NK-92 (cell line): Measurements from ENCODE around the gene ZG16B.
A peak's percentile ranks its signal among the peaks of the same experiment; 100 is the strongest.

ENCODE experiments used
- DNase-seq: peaks from one replicate; lab custom pipeline; 2025; ENCODE audit not compliant: unreplicated experiment; lab: John Stamatoyannopoulos, UW

Gene ZG16B

DNA sequence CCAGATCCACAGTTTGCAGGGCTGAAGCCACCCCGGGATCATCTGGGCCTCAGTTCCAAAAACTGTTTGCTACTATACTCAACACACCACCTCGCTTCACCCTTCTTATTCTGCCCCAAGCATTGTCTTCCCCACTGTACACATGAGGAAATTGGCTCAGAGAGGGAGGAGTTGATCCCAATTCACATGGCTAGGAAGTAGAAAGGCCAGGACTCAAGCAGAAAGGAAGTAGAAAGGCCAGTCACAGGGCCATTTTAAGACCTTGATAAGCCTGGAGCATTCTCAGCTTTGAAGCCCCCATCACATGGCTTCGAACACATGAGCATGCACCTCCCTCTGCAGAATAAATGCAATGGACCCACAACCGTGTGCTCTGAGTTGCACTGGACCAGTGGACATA lies 35.5 kb downstream of the ZG16B start:
- no peak for DNase-seq

DNA sequence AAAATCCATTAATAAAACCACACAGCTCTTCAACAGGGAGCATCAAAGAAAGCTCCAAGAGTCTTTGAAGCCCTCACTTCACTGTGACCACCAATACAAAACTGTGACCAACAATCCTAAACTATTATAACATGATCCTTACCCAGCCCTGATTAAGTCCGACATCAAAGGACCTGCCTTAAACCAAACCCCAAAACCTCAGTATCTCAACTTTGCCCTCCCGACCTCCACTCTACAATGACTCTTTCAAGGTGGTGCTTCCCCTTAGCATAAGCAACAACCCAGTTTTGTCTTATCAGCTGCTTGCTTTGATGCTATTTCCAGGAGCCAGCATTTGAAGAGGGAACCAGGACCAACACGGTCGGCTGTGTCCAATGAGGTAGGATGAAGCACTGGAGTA lies 36.3 kb downstream of the ZG16B start:
- no peak for DNase-seq

DNA sequence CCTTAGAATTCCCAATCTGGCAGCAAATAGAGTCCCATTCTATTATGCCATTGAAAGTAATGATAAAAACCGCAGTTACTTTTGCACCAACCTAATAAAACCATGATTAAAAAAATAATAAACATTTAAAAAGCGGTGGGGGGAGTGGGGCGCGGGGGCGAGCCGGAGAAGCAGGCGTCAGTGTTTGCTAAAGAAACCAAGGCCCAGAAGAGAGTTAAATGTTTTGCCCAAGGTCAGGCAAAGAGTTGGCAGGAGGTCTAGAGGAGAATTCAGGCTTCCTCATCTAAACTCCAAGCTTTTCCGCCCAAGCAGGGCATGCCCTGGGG lies 37.5 kb downstream of the ZG16B start:
- no peak for DNase-seq

DNA sequence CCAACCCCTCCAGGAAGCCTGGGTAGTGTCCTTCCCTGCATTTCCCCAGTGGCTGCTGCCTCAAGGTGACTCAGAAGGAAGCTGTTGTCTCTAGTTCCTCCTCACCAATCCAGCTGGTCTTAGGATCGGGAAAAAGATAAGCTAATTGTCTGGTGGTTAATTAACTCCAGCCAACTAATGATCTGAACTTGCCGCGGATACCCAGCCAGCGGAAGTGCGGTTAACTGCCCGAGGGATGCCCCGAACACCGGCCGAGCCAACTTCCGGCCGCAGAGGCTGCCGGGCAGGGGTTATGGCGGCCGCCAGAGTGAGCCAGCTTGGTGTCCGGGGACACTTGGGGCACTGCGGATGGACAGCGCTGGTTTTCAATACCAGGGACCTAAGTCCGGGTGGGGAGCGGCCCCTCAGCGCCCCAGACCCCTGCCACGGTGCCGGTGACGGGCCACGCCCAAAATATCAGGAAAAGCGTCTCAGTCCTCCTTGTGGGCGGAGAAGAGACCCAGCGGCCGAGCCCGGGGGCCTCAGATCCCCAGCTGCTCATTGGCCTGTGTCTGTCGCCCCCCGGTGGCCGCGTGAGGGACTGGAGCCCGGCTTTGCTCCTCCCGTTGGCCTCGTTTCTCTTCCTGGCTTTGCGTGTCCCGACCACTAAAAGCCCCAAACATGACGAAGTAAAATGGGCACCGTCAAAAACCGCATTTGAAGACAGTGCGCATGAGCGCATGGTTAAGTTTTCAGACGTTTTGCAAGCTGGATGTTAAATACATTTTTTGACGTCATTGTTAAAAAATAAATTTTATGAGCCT lies 38.1 kb downstream of the ZG16B start:
- DNase-seq: peak; percentile 78

DNA sequence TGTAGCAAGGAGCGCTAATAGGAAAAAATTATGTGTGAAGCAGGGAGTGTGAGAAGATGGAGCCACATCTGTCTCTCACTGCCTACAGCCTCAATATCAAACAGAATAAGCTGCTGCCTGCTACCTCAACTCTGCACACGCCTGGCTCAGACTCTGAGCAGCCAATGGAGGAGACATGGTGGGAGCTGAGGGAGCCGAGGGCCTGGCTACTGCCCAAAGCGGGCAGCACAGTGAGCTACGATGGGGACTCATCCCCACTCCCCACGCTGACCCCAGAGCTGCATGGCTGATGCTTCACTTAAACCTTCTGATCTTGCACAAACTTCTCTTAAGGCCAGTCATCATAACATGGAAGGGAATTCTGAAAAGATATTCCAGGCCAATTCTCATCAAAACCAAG lies 41.8 kb downstream of the ZG16B start:
- no peak for DNase-seq

DNA sequence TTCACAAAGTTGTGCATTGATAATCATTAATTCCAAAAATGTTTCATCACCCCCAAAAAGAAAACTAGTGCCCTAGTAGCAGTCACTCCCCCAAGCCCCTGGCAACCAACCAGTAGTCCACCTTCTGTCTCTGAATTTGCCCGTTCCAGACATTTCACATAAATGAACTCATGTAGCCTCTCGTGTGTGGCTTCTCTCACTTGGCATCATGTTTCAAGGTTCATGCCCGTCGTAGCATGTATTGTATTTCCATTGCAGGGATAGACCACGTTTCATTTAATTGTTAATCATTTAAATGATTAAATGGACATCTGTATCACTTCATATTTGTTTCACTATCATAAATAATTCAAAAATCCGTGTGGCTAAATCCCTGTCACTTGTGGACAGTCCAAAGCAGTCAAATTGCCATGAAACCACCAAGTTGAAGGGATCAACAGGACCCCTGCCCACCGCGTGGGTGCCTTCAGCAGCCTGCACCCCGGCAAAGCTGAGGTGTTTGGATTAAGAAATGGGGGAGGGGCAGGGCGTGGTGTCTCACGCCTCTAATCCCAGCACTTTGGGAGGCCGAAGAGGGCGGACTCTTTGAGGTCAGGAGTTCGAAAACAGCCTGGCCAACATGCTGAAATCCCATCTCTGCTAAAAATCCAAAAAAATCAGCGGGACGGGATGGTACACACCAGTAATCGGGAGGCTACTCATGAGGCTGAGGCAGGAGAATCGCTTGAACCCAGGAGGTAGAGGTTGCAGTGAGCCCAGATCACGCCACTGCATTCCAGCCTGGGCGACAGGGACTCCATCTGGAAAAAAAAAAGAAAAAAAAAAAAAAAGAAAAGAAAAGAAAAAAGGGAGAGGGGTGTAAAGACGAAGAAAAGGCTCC lies 44.2 kb downstream of the ZG16B start:
- DNase-seq: no peak

DNA sequence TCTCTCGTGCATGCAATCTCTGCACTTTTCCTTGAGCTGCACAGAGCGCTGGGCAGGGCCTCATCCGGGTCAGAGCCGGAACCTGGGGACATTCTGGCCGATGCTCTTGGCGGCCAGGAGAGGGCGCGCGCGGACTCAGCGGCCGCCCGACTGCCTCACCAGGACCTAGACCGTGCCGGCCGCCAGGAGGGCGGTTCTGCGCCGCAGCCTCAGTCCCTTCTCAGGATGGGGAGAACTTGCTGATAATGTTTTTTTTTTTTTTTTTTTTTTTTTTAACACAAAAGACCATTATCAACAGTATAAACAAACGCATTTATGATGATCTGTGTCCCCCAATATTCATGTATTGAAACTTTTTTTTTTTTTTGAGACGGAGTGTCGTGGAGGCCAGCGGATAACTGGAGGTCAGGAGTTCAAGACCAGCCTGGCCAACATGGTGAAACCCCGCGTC lies 44.8 kb downstream of the ZG16B start:
- no peak for DNase-seq

DNA sequence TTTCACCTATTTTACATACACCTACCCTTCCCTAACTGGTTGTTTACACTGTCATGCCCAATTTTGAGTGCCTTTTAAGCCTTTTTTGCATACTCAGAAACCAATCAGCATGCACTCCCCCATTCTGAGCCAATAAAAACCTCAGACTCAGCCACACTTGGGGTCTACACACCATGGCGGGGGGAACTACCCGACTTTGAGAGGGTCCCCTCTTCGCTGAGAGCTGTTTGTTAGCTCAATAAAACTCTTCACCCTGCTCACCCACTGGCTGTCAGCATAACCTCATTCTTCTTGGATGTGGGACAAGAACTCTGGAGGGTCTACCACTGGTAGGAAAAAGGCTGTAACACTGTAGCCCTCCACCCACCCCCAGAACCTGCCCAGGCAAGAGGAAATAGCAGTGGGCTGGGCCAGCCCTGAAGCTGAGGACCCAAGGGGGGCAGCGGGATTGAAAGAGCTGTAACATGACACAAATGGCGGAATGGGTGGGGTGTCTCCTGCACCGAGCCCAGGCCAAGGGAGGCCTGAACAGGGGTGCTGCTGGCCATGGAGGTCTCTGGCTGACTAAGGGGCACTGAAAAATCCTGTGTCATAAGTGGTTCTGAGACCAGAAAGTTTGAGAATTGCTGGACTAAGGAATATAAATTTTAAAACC lies 49.9 kb downstream of the ZG16B start:
- no peak for DNase-seq
